Mammary epithelial cell (primary cell): ENCODE results near the gene HIP1R.

Experiments
- CTCF ChIP-seq, 2 donors: IDR thresholded peaks in 1 of 2; conservative IDR thresholded peaks in 1 of 2; 2 replicates each; pipeline ENCODE4 v1.5.1; 2011 to 2012; ENCODE audit warnings: inconsistent platforms in 2 of 2, low read length in 2 of 2, mild to moderate bottlenecking in 2 of 2, control low read depth in 1 of 2, low read depth in 1 of 2; ENCODE audit not compliant: insufficient read depth in 1 of 2; ENCODE audit errors: extremely low read depth in 1 of 2
- EZH2 ChIP-seq: IDR thresholded peaks from 2 replicates; pipeline ENCODE4 v1.6.1; 2012; ENCODE audit warnings: low read length, inconsistent platforms, borderline replicate concordance

GRCh38 chr12:122864894-122865253 lies 29.6 kb downstream of the HIP1R start:
- no peak for TF ChIP-seq CTCF (conservative IDR thresholded peaks at IDR 0.05 in 1 of 2, IDR thresholded peaks at IDR 0.05 in 1 of 2; ENCODE audit: extremely low read depth in 1 of 2, insufficient read depth in 1 of 2, low read depth in 1 of 2, low read length in 2 of 2)
- no peak for TF ChIP-seq EZH2
